B cell (primary cell): ENCODE results near the gene PRIMPOL. TPM values are rescaled to one million over a fixed set of nuclear protein-coding genes. Genes with fewer than 3 reads are reported as not detected.

Source experiments
- ATAC-seq: fragments of 200-7000 bp; cut with Tn5 transposase; one replicate; pipeline ENCODE4 v1.10.0; 2021; ENCODE audit warnings: low read depth, mild to moderate bottlenecking, moderate number of reproducible peaks, moderate library complexity
- CTCF ChIA-PET: fragments of 350-600 bp; sonication (Branson Sonifier 250); formaldehyde crosslinking; loops from one replicate; lab custom pipeline; 2021; ENCODE audit warnings: antibody characterized with exemption, inconsistent platforms; lab: Charles Lee
- POLR2A ChIA-PET: fragments of 350-600 bp; sonication (Branson Sonifier 250); formaldehyde crosslinking; loops from one replicate; lab custom pipeline; 2021; ENCODE audit warnings: antibody characterized with exemption; lab: Charles Lee
- DNase-seq: peaks from one replicate; pipeline ENCODE4 v3.0.0; 2013
- H2AFZ ChIP-seq: 2 replicates; pipeline ENCODE4 v1.6.1; 2012; ENCODE audit warnings: mild to moderate bottlenecking, low read depth, low read length; ENCODE audit not compliant: insufficient read depth, poor library complexity, severe bottlenecking
- H3K27ac ChIP-seq, 2 donors: 1 replicate in 1 of 2; 2 replicates in 1 of 2; pipeline ENCODE4 v1.5.1; 2012 to 2013; ENCODE audit warnings: low read length in 2 of 2, mild to moderate bottlenecking in 2 of 2, moderate library complexity in 1 of 2
- H3K27me3 ChIP-seq, 4 experiments: fragments of 200-600 bp in 1 of 4; sonication (generic) in 1 of 4; replicated peaks in 1 of 4; 1 replicate in 2 of 4; 2 replicates in 2 of 4; pipeline versions ENCODE4 v1.6.1 to v1.7.0; 2013 to 2016; ENCODE audit warnings: low read length in 3 of 4, mild to moderate bottlenecking in 2 of 4, mixed read lengths in 1 of 4, moderate library complexity in 1 of 4; ENCODE audit not compliant: insufficient read depth in 4 of 4, control insufficient read depth in 3 of 4; ENCODE audit errors: control extremely low read depth in 1 of 4
- H3K36me3 ChIP-seq, 2 experiments: replicated peaks in 1 of 2; 1 replicate in 1 of 2; 2 replicates in 1 of 2; pipeline versions ENCODE4 v1.6.1 to v1.7.1; 2013; ENCODE audit warnings: low read length in 1 of 2; ENCODE audit not compliant: insufficient read depth in 2 of 2, control insufficient read depth in 1 of 2; ENCODE audit errors: control extremely low read depth in 1 of 2, extremely low read depth in 1 of 2
- H3K4me1 ChIP-seq, 2 donors: fragments of 200-600 bp in 1 of 2; sonication (generic) in 1 of 2; 1 replicate in 1 of 2; 2 replicates in 1 of 2; pipeline versions ENCODE4 v1.5.1 to v1.6.1; 2013 to 2017; ENCODE audit warnings: low read length in 2 of 2; ENCODE audit not compliant: control insufficient read depth in 2 of 2, insufficient read depth in 2 of 2
- H3K4me2 ChIP-seq: replicated peaks from 2 replicates; pipeline ENCODE3; 2012; ENCODE audit warnings: mild to moderate bottlenecking, low read depth, low read length; ENCODE audit not compliant: poor library complexity, severe bottlenecking
- H3K4me3 ChIP-seq, 5 experiments: fragments of 200-600 bp in 1 of 5; sonication (generic) in 1 of 5; 1 replicate in 3 of 5; 2 replicates in 2 of 5; pipeline versions ENCODE4 v1.5.1 to v1.7.0; 2011 to 2016; ENCODE audit warnings: low read length in 4 of 5, mild to moderate bottlenecking in 4 of 5, low read depth in 2 of 5, control low read depth in 1 of 5, moderate library complexity in 1 of 5; ENCODE audit not compliant: insufficient read depth in 1 of 5; ENCODE audit errors: control extremely low read depth in 1 of 5, extremely low read depth in 1 of 5
- H3K79me2 ChIP-seq: fragments of 200-600 bp; sonication (generic); one replicate; pipeline ENCODE4 v1.6.0; 2016; ENCODE audit warnings: low read length; ENCODE audit not compliant: control insufficient read depth, insufficient read depth
- H3K9ac ChIP-seq: fragments of 200-600 bp; sonication (generic); 2 replicates; pipeline ENCODE4 v1.6.1; 2017; ENCODE audit warnings: mild to moderate bottlenecking, low read length, moderate library complexity
- H3K9me3 ChIP-seq, 3 donors: one replicate each; pipeline versions ENCODE4 v1.6.1 to v1.7.1; 2013; ENCODE audit warnings: low read length in 2 of 3; ENCODE audit not compliant: control insufficient read depth in 2 of 3, insufficient read depth in 1 of 3; ENCODE audit errors: control extremely low read depth in 1 of 3
- H4K20me1 ChIP-seq: 2 replicates; pipeline ENCODE4 v1.6.0; 2012; ENCODE audit warnings: mild to moderate bottlenecking, low read length; ENCODE audit not compliant: insufficient read depth, control insufficient read depth, poor library complexity, severe bottlenecking
- H3K27ac Mint-ChIP-seq: one replicate; pipeline ENCODE4 v1.8.0; 2021; ENCODE audit warnings: mixed read lengths
- H3K27me3 Mint-ChIP-seq: one replicate; pipeline ENCODE4 v1.8.0; 2021; ENCODE audit warnings: mixed read lengths
- H3K4me1 Mint-ChIP-seq: one replicate; pipeline ENCODE4 v1.8.0; 2021; ENCODE audit warnings: mixed read lengths
- H3K4me3 Mint-ChIP-seq: one replicate; pipeline ENCODE4 v1.8.0; 2021; ENCODE audit warnings: mixed read lengths
- H3K9me3 Mint-ChIP-seq: one replicate; pipeline ENCODE4 v1.8.0; 2022; ENCODE audit warnings: mixed read lengths; ENCODE audit not compliant: insufficient read depth
- CTCF ChIP-seq: fragments of 200-600 bp; IDR thresholded peaks from one replicate; pipeline ENCODE4 v1.8.0; 2022; ENCODE audit warnings: antibody characterized with exemption, mild to moderate bottlenecking
- EZH2 ChIP-seq: IDR thresholded peaks from 2 replicates; pipeline ENCODE4 v1.6.1; 2012; ENCODE audit warnings: borderline replicate concordance, low read depth, mild to moderate bottlenecking, moderate library complexity, low read length; ENCODE audit not compliant: insufficient read depth, poor library complexity, severe bottlenecking
- WGBS: methylation state at CpG from one replicate; pipeline ENCODE4 v1.1.5; 2013; ENCODE audit warnings: missing lambda C conversion rate; ENCODE audit not compliant: insufficient coverage; 5-methylcytosine and 5-hydroxymethylcytosine counted together
- intact Hi-C: fragments of 100-400 bp; cut with micrococcal nuclease; formaldehyde crosslinking; loops from one replicate; pipeline ENCODE4 v1.10.0; 2022
- polyA plus RNA-seq: library from polyadenylated mRNA; depleted of rRNA; stranded (reverse); fragments of >200 nt; gene quantifications from 2 replicates; pipeline ENCODE4 v1.2.3, GENCODE V29; 2012
- total RNA-seq, 2 donors: library from RNA; stranded (reverse); fragments of 120-200 nt in 1 of 2; gene quantifications; 1 replicate in 1 of 2; 2 replicates in 1 of 2; pipeline versions ENCODE4 v1.2.3 to v1.2.4, GENCODE V29; 2013 to 2022

Gene PRIMPOL
- total and polyA plus RNA-seq, 2 donors (not counting 1 experiment from before 2014, with no cell fraction given), result 15.4 to 16.3 TPM

- no peak for ATAC-seq
- Histone ChIP-seq H3K4me3 (no peak overlapping the region), H4K20me1 (no peaks in the 10 kb centered on the region), H3K4me1 (peaks cover 0 to 5% of the 10 kb centered on the region in 2 donors), H3K9me3 (peaks cover 0 to 19% (median 7%) of the 10 kb centered on the region in 3 donors), H3K27me3 (no peaks in the 10 kb centered on the region), H3K36me3 (no peaks in the 10 kb centered on the region), H3K79me2 (no peaks in the 10 kb centered on the region), H3K9ac (no peak overlapping the region), H3K4me2 (peak overlapping the region; percentile 21), H2AFZ (peak overlapping the region; percentile 22), H3K27ac (no peak overlapping the region)
- Mint-ChIP-seq H3K9me3 (no peaks in the 10 kb centered on the region), H3K4me1 (peaks cover 18% of the 10 kb centered on the region), H3K27me3 (no peaks in the 10 kb centered on the region), H3K27ac (peak overlapping the region; percentile 12), H3K4me3 (peak overlapping the region; percentile 61)
- intact Hi-C loops, result no loop called here
- ChIA-PET POLR2A (no interaction called here), CTCF (no interaction called here)
- no peak for DNase-seq
- WGBS, result 85% methylated on average over 7 of the region's 12 CpGs
- TF ChIP-seq EZH2 (no peak), CTCF (no peak)
Measured at GRCh38 chr4:184616633-184617551, 32.6 kb upstream of the PRIMPOL start.
